ENCODE measurements around the gene SF1.

- no peak for TF ChIP-seq POLR2A (IDR thresholded peaks at IDR 0.05)
- TF ChIP-seq, protein P1, sequence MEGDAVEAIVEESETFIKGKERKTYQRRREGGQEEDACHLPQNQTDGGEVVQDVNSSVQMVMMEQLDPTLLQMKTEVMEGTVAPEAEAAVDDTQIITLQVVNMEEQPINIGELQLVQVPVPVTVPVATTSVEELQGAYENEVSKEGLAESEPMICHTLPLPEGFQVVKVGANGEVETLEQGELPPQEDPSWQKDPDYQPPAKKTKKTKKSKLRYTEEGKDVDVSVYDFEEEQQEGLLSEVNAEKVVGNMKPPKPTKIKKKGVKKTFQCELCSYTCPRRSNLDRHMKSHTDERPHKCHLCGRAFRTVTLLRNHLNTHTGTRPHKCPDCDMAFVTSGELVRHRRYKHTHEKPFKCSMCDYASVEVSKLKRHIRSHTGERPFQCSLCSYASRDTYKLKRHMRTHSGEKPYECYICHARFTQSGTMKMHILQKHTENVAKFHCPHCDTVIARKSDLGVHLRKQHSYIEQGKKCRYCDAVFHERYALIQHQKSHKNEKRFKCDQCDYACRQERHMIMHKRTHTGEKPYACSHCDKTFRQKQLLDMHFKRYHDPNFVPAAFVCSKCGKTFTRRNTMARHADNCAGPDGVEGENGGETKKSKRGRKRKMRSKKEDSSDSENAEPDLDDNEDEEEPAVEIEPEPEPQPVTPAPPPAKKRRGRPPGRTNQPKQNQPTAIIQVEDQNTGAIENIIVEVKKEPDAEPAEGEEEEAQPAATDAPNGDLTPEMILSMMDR (IDR thresholded peaks at IDR 0.05 in 8 of 11, conservative IDR thresholded peaks at IDR 0.05 in 3 of 11) = no peak
- no peak for TF ChIP-seq POLR2AphosphoS5 (IDR thresholded peaks at IDR 0.05)
These were observed 25.6 kb upstream of the SF1 start for GRCh38 chr11:64803846-64804345.
